GM20431 (cell line): ENCODE data around the gene CHST12.

ENCODE experiments used
- in situ Hi-C: fragments of 300-500 bp; cut with MseI, MboI; formaldehyde crosslinking; loops from one replicate; pipeline ENCODE4 v1.15.0; 2020; ENCODE audit warnings: low sequenced_read_pairs; ENCODE audit not compliant: unreplicated experiment

Gene CHST12

DNA sequence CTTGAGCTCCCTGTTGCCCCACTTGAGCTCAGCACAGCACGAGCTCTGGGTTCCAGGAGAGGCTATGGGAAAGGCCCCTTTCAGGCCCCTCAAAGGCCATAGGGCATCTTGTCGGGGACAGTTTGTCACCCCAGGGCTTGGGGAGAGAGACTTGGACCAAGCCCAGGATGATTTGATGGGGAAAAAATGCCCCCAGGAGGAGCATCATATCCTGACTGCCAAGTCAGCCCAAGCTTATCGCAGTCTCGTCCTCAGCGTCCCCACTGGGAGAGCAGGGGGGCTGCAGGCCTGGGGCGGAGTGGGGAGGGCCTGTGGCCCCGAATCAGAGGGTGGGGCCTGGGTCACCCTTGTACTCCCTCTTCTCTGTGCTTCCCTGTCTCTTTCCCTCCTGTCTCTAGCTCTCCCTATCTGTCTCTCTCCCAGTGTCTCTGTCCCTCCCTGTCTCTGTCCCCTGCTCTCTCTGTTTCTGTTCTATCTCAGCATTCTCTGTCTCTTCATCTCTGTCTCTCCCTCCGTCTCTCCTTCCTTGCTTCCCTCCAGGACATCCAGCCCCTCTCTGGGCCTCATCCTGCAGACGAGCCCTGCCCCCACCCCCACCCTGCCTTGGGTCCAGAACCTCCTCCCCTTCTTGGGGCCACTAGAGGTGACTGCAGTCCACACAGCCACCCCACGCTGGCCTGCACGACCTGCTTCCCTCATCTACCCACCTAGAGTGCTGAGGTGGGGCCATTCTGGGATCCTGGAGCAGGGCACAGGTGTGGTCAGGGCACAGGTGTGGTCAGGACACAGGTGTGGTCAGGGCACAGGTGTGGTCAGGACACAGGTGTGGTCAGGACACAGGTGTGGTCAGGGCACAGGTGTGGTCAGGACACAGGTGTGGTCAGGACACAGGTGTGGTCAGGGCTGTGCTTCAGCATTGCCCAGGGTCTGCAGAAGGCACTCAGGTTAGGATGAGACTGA, 90.1 kb downstream of the CHST12 start:
- in situ Hi-C loops, result no loop called here

DNA sequence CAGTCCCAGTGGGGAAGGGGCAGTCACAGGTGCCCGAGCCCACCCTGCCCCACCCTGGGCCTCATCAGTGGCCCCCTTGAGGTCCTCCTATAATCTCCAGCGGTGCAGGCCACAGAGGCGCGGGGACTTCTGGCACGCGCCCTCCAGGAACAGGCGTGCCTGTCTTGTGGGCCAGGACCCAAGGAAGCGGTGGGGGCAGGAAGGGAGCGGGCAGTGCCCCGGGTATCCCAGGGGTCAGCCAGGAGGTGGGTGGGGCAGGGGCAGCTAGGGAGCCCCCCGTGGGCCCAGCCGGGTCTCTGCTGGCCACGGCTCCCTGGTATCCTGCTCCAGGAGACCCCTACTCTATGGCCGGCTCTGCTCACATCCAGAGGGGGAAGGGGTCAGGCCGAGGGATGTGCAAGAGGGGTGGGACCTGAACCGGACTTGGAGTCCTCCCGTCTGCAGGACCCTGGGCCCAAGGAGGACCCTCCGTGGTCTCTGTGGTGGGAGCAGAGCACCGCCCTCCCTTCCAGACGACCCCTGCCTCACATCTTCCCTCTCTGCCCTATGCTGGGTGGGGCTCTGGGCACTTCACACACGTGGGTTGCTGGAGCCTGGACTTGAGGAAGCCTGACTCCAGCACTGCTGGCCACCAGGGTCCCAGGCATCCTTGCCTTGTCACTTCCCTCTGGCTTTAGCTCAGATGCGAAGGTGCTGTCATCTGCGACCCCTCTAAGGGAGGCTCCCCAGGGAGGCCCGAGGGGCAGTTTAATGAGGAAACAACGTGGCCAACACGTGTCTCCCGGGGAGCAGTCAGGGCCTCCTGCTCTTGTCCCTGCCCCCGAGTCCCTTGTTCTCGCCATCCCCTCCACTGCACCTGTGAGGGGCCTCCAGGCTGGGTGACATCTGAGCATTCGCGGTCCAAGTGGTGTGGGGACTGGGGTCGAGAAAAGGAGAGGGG, 91.0 kb downstream of the CHST12 start:
- in situ Hi-C loops, result no loop called here

DNA sequence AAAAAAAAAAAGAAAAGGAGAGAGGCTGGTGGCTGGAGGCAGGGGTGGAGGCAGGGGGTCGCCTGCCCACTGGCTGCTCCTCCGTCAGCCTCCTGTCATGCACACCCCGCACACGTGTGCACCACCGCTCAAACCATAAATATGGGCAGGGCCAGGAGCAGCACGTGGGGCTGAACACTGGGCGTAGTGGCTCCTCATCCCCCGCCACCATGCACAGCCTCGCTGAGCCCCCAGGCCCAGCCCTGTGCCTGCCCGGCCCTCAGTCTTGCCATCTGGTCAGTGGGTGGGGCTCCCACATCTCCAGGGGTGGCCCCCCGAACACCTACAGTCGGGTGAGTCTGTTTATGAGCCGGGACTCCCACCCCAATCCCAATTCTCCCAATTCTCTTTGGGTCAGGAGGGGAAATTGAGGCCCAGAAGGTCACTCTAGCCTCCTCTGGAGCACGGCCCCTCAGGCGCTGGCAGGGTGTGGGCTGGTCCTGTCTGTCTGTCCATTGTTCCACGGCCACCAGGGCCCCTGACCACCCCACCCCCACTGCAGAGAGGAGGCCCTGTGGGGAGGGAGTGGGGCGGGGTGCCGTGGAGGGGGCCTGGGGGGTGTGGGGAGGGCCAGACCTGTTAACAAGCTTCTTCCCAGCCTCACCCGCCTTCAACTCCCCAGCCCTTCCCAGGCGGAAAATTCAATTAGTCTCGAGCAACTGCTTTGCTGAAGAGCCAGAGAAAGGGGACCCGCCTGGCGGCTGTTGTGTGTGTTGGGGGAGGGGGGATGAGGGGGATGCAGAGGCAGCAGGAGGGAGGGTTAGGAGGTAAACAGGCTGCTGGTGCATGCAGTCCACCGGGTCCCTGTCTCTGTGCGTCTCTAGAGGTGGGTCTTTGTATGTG, 92.2 kb downstream of the CHST12 start:
- in situ Hi-C loops, result no loop called here

DNA sequence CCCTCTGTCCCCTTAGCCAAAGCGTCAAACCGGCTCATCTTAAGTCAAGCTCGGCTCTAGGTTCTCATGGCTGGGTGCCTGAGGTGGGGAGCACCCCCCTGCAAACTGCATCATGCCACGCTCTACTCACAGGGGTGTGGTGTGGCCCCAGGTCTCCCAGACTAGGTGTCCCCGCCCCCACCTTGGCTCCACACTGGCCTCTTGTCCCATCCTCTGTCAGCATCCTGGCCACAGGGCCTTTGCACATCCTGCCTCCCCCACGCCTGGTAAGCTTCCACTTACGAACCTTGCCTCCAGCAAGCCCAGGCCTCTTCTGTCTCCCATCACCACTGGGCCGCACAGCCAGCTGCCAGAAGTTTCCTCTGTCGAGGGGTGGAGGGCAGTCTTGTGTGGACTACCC, 93.0 kb downstream of the CHST12 start:
- in situ Hi-C loops, result no loop called here

DNA sequence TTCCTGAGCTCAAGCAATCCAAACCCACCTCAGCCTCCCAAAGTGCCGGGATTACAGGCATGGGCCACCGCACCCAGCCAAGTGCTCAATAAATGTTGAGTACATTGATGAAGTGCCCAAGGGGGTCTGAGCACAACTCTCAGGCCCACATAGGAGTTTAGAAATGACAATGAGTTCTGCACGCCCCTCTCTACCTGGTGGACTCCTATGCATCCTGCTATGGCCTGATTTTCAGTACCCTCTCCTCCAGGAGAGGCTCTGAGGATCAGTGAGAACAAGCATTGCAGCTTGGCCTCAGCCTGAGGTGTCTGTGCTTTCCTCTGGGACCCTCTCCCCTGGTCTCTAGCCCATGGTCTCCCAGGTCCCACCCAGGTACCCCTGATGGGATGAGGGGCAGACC, 93.7 kb downstream of the CHST12 start:
- in situ Hi-C loops, result no loop called here

DNA sequence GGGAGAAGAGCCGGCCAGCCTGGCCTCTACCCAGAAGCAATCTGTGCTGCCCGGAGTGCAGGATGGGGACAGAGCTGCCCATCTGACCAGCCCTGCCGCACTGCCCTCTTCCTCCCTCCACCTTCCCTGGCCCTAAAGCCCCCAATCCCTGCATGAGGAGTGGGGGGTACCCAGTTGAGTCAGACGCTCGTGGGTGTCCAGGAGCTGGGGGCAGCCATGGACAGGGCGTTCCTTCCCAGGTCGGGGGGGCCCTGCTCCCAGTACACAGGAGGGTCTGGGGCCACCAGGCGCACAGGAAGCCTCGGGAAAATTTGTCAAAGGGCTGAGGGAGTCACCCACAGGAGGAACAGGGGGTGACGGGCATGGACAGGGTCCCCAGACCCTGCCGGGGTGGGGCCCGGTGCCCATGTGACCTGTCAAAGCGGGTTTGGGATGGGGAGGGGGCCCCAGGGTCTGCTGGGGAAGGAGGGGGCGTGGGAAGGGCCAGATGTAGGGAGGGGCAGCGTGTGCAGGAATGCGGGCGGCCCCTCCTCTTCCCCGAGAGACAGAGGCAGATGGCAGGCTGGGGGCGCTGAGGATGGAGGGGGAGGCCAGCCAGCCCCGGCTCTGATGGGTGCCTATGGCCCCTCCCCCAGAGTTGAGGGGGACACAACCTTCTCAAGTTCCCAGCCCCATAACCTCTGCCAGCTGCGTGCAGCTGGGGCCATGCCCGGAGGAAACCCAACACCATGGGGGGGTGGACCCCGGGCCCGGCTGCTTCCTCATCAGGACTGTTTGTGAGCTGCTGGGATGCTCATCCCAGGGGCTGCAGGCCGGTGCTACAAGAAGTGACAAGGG, 94.3 kb downstream of the CHST12 start:
- in situ Hi-C loops, result no loop called here
